Epithelial cell of esophagus (primary cell): ENCODE results near the gene PAK3.

Experiments used
- DNase-seq: peaks from one replicate; pipeline ENCODE4 v3.0.0; 2010; ENCODE audit warnings: low read depth
- H3K4me3 ChIP-seq: 2 replicates; pipeline ENCODE4 v1.5.1; 2011; ENCODE audit warnings: mild to moderate bottlenecking, low read length, control low read depth
- CTCF ChIP-seq: IDR thresholded peaks from 2 replicates; pipeline ENCODE4 v1.5.1; 2011; ENCODE audit warnings: low read depth, mild to moderate bottlenecking, low read length, control low read depth, inconsistent platforms; ENCODE audit not compliant: insufficient read depth; ENCODE audit errors: missing control alignments

The PAK3 gene

DNA sequence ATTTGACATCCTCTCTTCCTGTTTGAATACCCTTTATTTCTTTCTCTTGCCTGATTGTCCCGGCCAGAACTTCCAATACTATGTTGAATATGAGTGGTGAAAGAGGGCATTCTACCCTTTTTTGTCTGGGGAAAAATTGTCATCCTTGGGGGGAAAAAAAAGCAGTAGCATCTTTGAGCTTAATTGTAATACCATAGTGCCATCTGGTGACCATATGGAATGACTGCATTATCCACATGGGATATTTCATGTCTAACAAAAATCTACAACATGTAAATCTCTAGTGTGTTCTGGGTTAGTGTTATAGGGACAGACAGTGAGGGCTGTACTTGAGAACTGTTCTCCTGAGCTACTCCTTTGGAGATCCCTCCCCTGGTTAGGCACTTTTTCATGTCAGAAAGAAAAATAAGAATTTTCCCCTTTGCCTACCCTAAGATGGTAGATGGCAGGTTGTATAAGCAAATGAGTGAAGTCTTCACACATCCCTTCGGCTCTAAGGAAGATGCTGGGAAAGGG is 148.3 kb downstream of the PAK3 start:
- TF ChIP-seq CTCF, result peak; percentile 43
- no peak overlapping the region for H3K4me3 ChIP-seq
- DNase-seq, result peak; percentile 16

DNA sequence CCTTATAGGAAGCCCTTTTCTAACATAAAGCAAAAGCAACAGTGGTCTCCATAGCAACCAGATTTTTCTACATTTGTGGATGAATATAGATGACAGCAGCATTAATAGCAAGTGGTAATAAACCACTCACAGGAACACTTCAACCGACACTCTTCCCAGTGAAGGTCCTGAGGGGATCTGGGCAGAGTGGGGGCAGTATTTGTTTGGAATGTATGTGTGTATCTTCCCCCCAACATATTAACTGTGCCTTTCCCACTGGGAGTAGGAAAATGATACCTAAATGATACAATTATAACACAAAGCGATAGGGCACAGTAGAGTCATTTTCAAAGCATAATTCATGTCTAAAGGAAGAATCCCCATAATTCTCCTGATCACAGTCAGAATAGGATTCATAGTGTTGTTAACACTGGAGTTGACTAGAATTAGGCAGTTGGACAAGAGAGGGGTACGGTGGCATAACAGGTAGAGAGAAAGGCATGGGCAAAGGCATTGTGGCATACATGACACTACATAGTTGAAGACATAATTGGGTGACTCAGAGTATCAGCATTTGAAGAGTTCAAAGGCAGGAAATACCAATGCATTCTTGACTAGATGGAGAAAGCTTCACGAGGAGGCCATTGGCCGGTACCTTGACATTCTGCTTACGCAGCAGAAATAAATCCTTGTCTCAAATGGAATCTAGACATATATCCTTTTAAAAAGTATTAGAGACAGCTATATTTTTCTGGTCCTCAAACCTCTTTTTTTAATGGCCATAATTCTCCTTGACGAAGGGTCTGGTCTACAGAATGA is 159.1 kb downstream of the PAK3 start:
- no peak overlapping the region for H3K4me3 ChIP-seq
- DNase-seq, result peak; percentile 30
- TF ChIP-seq CTCF, result no peak

DNA sequence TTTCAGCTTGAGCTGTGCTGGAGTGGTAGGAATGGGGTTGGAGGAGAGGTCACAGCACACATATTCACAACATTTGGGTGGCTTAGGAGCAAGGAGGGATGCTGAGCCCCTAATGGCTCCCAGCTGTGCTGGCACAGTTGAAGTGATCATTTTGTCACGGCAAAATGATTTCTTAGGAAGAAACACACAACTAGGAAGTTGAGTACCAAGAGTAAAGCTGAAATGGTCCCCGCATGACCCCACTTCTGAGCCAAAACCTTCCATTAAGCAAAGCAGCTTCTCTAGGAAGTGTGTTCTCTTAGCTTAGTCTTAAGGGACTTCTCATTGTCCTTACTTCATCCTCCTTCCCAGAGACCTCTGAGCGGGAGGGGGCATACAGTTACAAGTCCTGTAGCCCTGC is 161.7 kb downstream of the PAK3 start:
- no peak for DNase-seq
- no peak overlapping the region for H3K4me3 ChIP-seq
- no peak for TF ChIP-seq CTCF

GRCh38 chrX:111259559-111259958 is 163.6 kb downstream of the PAK3 start:
- peak; percentile 0 for DNase-seq
- no peak for TF ChIP-seq CTCF
- no peak overlapping the region for H3K4me3 ChIP-seq

- no peak for DNase-seq
- TF ChIP-seq CTCF, result no peak
- no peak overlapping the region for H3K4me3 ChIP-seq
These were observed 164.5 kb downstream of the PAK3 start for GRCh38 chrX:111260451-111260850.

DNA sequence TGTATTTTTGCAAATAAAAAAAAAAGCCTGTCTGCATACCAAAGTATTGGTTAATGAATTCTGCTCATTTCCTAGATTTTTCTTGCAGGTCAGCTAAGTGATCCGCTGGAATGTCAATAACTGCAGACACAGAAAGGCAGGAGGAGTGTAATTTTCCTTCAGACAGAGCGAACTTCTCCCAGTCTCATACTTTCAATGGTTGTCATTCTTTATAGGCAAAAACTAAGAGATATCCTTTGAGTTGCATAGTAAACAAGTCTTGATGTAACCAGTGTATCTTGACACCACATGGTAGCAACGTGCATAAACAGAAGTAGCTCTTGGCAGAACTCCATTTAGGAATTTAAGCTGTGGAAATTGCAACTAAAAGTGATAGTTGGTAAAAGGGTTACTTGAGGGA is 166.1 kb downstream of the PAK3 start:
- no peak overlapping the region for H3K4me3 ChIP-seq
- TF ChIP-seq CTCF, result no peak
- no peak for DNase-seq

DNA sequence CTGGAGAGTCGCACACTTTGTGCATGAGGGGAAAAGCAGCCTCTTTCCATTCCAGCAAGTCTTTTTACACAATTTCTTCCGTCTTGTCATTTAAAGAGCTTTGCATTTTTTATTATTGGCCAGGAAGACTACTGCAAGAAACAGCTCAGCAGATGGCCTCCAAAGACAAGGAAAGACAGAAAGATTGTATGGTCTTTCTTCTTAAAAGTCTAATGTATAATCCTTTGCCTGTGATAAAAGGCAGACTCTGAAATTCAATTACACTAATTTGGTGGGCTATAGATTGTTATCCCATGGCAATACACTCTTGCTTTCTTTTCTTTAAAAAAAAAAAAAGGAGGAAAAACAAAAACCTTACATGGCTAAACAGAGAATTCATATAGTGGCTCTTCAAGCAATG is 168.4 kb downstream of the PAK3 start:
- H3K4me3 ChIP-seq, result no peak overlapping the region
- TF ChIP-seq CTCF, result no peak
- DNase-seq, result no peak
